Natural killer cell (primary cell): ENCODE data around the gene NUP42. TPM values are rescaled to one million over a fixed set of nuclear protein-coding genes. Genes with fewer than 3 reads are reported as not detected.

ENCODE experiments used
- ATAC-seq, 3 donors: fragments of 150-1000 bp in 2 of 3; fragments of 200-7000 bp in 1 of 3; cut with Tn5 transposase; 1 replicate in 1 of 3; 2 replicates in 2 of 3; pipeline ENCODE4 v1.10.0; 2021; ENCODE audit warnings: mild to moderate bottlenecking in 2 of 3, moderate library complexity in 2 of 3
- DNase-seq, 2 donors: peaks; one replicate each; pipeline versions ENCODE4 v3.0.0 to v3.0.0-alpha.2; 2013 to 2021; ENCODE audit warnings: mixed read lengths in 1 of 2
- H3K27ac ChIP-seq: one replicate; pipeline ENCODE4 v1.5.1; 2013; ENCODE audit warnings: mild to moderate bottlenecking, low read length
- H3K27me3 ChIP-seq: one replicate; pipeline ENCODE4 v1.6.1; 2013; ENCODE audit warnings: low read length; ENCODE audit not compliant: control insufficient read depth, insufficient read depth
- H3K36me3 ChIP-seq: one replicate; pipeline ENCODE4 v1.6.1; 2013; ENCODE audit warnings: low read length; ENCODE audit not compliant: control insufficient read depth, insufficient read depth
- H3K4me1 ChIP-seq: one replicate; pipeline ENCODE4 v1.6.1; 2013; ENCODE audit warnings: low read length; ENCODE audit not compliant: control insufficient read depth, insufficient read depth
- H3K4me3 ChIP-seq: one replicate; pipeline ENCODE4 v1.5.1; 2013; ENCODE audit warnings: low read length
- H3K9me3 ChIP-seq: one replicate; pipeline ENCODE4 v1.6.1; 2013; ENCODE audit warnings: low read length; ENCODE audit not compliant: control insufficient read depth, insufficient read depth
- H3K27ac Mint-ChIP-seq, 2 donors: one replicate each; pipeline ENCODE4 v1.8.0; 2022; ENCODE audit warnings: mild to moderate bottlenecking in 2 of 2, mixed read lengths in 2 of 2, moderate library complexity in 1 of 2
- H3K27me3 Mint-ChIP-seq, 2 donors: one replicate each; pipeline ENCODE4 v1.8.0; 2022; ENCODE audit warnings: low read depth in 2 of 2, mixed read lengths in 2 of 2
- H3K36me3 Mint-ChIP-seq: one replicate; pipeline ENCODE4 v1.8.0; 2022; ENCODE audit warnings: mixed read lengths
- H3K4me1 Mint-ChIP-seq, 2 donors: one replicate each; pipeline ENCODE4 v1.8.0; 2022; ENCODE audit warnings: mixed read lengths in 2 of 2
- H3K4me3 Mint-ChIP-seq: one replicate; pipeline ENCODE4 v1.8.0; 2022; ENCODE audit warnings: mild to moderate bottlenecking, moderate library complexity, mixed read lengths
- H3K9me3 Mint-ChIP-seq, 2 donors: one replicate each; pipeline ENCODE4 v1.8.0; 2022; ENCODE audit warnings: mixed read lengths in 2 of 2
- WGBS: methylation state at CpG from one replicate; pipeline ENCODE4 v1.1.7; 2013; ENCODE audit warnings: missing lambda C conversion rate; ENCODE audit not compliant: insufficient coverage; 5-methylcytosine and 5-hydroxymethylcytosine counted together
- intact Hi-C: fragments of 100-400 bp; cut with micrococcal nuclease; formaldehyde crosslinking; loops from one replicate; pipeline ENCODE4 v1.14.2; 2022
- total RNA-seq, 4 donors: library from RNA; stranded (reverse); fragments of 120-200 nt in 1 of 4; gene quantifications; one replicate each; pipeline versions ENCODE4 v1.2.3 to v1.2.4, GENCODE V29; 2013 to 2022
- TF ChIP-seq, protein P1 (sequence below): fragments of 200-600 bp; IDR thresholded peaks from one replicate; pipeline ENCODE4 v1.8.0; 2022; ENCODE audit warnings: antibody characterized with exemption

The NUP42 gene
- total RNA-seq, 3 donors from 2014 or later (not counting 1 experiment from before 2014, with no cell fraction given): 37.5 to 41.6 (median 40.2) TPM

DNA sequence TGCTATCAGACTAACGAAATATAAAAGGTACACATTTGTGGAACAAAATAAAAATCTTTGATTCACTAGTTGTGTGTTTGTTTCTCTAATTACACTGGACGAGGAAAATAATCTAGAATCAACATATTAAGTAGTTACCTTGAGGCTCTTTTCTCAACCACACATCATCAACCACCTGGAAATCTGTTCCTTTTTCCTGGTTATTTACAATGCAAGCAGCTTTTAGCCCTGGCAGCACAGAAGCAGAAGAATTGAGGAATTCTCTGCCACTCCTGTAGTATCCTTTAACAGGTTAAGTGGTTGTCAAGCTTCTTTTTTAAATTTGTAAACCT lies 23.7 kb downstream of the NUP42 start:
- Histone ChIP-seq H3K27ac (no peak overlapping the region), H3K9me3 (no peaks in the 10 kb centered on the region), H3K4me3 (no peak overlapping the region), H3K4me1 (peaks cover 3% of the 10 kb centered on the region), H3K27me3 (no peaks in the 10 kb centered on the region), H3K36me3 (peaks cover 13% of the 10 kb centered on the region)
- H3K4me1 Mint-ChIP-seq: no peaks in the 10 kb centered on the region
- TF ChIP-seq, protein P1, sequence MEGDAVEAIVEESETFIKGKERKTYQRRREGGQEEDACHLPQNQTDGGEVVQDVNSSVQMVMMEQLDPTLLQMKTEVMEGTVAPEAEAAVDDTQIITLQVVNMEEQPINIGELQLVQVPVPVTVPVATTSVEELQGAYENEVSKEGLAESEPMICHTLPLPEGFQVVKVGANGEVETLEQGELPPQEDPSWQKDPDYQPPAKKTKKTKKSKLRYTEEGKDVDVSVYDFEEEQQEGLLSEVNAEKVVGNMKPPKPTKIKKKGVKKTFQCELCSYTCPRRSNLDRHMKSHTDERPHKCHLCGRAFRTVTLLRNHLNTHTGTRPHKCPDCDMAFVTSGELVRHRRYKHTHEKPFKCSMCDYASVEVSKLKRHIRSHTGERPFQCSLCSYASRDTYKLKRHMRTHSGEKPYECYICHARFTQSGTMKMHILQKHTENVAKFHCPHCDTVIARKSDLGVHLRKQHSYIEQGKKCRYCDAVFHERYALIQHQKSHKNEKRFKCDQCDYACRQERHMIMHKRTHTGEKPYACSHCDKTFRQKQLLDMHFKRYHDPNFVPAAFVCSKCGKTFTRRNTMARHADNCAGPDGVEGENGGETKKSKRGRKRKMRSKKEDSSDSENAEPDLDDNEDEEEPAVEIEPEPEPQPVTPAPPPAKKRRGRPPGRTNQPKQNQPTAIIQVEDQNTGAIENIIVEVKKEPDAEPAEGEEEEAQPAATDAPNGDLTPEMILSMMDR: no peak
- intact Hi-C loops: no loop called here
- DNase-seq: no peak
- H3K27me3 Mint-ChIP-seq: peaks cover 9 to 38% of the 10 kb centered on the region in 2 donors
- peaks cover 9% of the 10 kb centered on the region for H3K36me3 Mint-ChIP-seq
- ATAC-seq: no peak
- H3K27ac Mint-ChIP-seq: no peak overlapping the region
- H3K4me3 Mint-ChIP-seq: no peak overlapping the region
- WGBS: 89% methylated on average over 2 of the region's 2 CpGs
- H3K9me3 Mint-ChIP-seq: no peaks in the 10 kb centered on the region

DNA sequence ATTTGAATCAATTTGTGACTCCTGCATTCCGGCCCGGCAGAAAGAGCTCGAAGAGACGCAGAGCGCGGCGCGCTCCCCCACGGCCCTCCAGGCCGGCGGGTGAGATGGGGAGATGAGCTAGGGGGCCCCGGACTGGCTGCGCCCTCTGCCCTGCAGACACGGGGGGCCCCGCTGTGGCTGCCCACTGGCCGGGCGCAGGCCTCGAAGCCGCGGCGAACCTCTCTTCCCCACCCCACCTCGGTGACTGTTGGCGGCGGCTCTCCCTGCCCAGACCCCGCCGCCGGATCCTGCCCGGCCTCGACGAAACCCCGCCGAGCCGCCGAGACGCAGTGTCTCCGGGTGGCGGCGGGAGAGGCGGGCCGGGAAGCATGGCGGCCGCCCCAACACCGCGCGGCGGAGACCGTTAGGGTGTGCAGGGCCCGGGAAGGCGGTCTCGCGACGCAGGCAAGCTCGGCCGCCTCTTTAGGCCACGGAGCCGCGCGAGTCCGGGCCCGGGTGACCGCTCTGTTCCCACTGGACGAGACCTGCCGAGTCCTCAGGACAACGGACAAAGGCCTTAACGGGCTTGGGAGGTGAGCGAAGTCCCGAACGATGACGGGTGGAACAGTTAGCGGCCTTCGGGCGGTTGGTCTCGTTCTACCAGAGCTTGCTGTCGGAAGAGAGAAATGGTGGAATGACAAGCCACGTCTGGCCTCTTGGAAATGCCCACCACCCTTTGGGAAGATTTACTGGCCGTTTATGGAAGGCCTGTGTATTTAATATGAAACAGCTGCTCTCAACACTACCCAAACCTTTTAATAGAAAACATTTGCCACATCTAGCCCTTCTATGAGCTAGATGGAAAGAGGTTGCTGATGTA lies 24.3 kb downstream of the NUP42 start:
- H3K9me3 ChIP-seq: no peaks in the 10 kb centered on the region
- intact Hi-C loops: no loop called here
- H3K27me3 ChIP-seq: no peaks in the 10 kb centered on the region
- Mint-ChIP-seq H3K4me1 (no peaks in the 10 kb centered on the region), H3K9me3 (no peaks in the 10 kb centered on the region), H3K36me3 (peaks cover 9% of the 10 kb centered on the region), H3K27ac (no peak overlapping the region), H3K27me3 (peaks cover 14 to 43% of the 10 kb centered on the region in 2 donors), H3K4me3 (no peak overlapping the region)
- DNase-seq (peak in 1 of 2 donors; percentile 11), ATAC-seq (peak; percentile 48 to 66 (median 60))
- peaks cover 3% of the 10 kb centered on the region for H3K4me1 ChIP-seq
- TF ChIP-seq, protein P1: no peak
- peaks cover 7% of the 10 kb centered on the region for H3K36me3 ChIP-seq
- H3K4me3 ChIP-seq: no peak overlapping the region
- WGBS: 33% methylated on average over 75 of the region's 76 CpGs
- H3K27ac ChIP-seq: peak overlapping the region; percentile 8

DNA sequence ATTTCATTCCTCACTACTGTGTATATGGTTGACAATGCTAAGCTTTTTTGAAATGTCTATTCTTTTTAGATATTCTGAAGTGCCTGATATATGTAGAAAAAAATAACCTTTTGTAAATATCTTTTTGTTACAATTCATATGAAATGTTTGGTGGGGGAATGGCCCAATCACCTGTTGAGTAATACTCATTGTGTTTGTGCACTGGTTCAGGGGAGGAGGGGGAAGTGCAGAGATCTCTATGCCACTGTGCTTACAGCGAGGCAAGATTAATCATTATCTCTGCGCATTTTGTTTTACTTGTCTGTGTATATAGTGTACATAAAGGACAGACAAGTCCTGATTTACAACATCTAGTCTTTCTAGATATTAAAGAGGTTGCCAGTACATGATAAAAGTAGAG lies 25.2 kb downstream of the NUP42 start:
- Histone ChIP-seq H3K27ac (no peak overlapping the region), H3K27me3 (no peaks in the 10 kb centered on the region), H3K4me1 (peaks cover 3% of the 10 kb centered on the region), H3K4me3 (no peak overlapping the region), H3K36me3 (peaks cover 3% of the 10 kb centered on the region), H3K9me3 (no peaks in the 10 kb centered on the region)
- DNase-seq (no peak), ATAC-seq (no peak)
- no peak overlapping the region for H3K27ac Mint-ChIP-seq
- no peaks in the 10 kb centered on the region for H3K4me1 Mint-ChIP-seq
- intact Hi-C loops: no loop called here
- H3K4me3 Mint-ChIP-seq: no peak overlapping the region
- H3K36me3 Mint-ChIP-seq: peaks cover 9% of the 10 kb centered on the region
- TF ChIP-seq, protein P1: no peak
- 100% methylated on average over 2 of the region's 2 CpGs for WGBS
- H3K27me3 Mint-ChIP-seq: peaks cover 15 to 46% of the 10 kb centered on the region in 2 donors
- no peaks in the 10 kb centered on the region for H3K9me3 Mint-ChIP-seq
